GM10266 (cell line): ENCODE results near the gene DDX3X.

ENCODE experiments used
- DNase-seq: peaks from one replicate; pipeline ENCODE4 v3.0.0; 2012; ENCODE audit errors: extremely low spot score
- TF ChIP-seq, protein P1 (sequence below): IDR thresholded peaks from 2 replicates; pipeline ENCODE4 v1.5.1; 2012; ENCODE audit warnings: mild to moderate bottlenecking, low read depth; ENCODE audit not compliant: control insufficient read depth, insufficient read depth; ENCODE audit errors: missing control alignments

Gene DDX3X

DNA sequence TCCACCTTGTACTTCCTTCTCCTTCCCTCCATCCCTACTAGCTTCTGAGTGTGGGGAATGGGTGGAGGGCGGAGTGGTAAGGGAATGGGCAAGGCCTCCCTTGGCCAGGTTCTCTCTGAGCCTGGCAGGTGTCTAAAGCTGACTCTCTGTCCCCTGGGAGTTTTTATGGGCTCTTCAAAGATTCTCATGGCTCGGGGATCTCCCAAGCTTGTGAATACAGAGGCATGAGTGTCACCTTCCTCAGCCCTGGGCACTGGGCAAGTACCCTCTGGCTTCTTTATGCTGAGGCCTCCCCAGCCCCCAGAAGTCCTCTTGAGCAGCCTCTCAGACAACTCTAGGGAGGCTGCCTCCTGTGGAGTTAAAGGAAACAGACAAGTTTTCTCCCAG, 32.5 kb upstream of the DDX3X start:
- TF ChIP-seq, protein P1, sequence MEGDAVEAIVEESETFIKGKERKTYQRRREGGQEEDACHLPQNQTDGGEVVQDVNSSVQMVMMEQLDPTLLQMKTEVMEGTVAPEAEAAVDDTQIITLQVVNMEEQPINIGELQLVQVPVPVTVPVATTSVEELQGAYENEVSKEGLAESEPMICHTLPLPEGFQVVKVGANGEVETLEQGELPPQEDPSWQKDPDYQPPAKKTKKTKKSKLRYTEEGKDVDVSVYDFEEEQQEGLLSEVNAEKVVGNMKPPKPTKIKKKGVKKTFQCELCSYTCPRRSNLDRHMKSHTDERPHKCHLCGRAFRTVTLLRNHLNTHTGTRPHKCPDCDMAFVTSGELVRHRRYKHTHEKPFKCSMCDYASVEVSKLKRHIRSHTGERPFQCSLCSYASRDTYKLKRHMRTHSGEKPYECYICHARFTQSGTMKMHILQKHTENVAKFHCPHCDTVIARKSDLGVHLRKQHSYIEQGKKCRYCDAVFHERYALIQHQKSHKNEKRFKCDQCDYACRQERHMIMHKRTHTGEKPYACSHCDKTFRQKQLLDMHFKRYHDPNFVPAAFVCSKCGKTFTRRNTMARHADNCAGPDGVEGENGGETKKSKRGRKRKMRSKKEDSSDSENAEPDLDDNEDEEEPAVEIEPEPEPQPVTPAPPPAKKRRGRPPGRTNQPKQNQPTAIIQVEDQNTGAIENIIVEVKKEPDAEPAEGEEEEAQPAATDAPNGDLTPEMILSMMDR, result no peak
- DNase-seq, result no peak

DNA sequence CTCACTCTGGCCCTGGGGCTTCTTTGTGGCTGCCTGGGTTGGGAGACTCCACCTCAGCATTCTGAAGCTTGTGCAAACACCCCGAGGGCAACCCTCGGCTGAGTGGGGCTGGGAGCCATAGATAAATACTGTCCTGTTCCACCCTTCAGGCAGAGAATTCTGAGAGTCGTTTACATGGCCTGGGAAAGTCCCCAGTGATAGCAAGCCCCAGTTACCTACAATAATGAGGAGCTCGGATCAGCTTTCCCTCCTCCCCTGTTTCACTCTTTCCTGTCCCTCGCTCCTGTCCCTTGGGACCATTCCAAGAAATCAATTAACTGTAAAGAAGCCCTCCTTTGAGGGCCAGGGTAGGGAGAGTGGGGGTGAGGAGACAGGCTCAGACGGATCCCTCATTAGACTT, 31.6 kb upstream of the DDX3X start:
- no peak for DNase-seq
- TF ChIP-seq, protein P1, result no peak

DNA sequence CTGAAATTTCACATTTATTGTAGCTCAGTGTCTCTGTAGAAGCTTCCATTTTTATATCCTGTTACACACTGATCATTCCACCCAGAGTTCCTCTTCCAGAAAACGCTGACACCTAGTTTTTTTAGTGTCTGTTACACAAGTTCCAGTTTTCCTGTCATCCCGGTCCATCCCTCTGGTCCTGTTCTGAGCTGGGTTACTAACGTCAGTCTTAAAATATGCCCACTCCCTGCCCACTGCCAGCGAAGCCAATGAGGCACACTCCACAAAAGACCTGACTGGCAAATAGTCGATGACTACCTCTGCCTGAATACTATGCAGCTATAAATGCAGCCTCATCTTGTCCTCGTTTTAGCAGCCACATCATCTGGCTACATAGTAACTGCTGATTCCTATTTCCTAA, 30.9 kb upstream of the DDX3X start:
- TF ChIP-seq, protein P1, result no peak
- no peak for DNase-seq

DNA sequence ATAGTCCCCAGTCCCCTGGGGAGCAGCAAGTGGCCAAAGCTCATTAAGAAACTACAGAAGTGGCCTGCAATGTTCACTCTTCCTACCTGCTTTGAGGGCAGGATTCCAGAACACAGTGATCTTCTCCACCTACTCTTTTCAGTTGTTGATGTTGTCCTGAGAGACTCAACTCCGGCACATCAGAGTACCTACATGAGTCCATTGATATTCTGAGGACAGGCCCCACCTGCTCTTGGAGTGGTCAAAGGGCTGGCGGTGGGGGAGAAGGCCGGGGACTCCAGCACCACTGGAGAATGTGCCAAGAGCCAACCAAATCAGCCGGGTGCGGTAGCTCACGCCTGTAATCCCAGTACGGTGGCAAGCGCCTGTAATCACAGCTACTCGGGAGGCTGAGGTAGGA, 29.8 kb upstream of the DDX3X start:
- DNase-seq, result no peak
- TF ChIP-seq, protein P1, result no peak

DNA sequence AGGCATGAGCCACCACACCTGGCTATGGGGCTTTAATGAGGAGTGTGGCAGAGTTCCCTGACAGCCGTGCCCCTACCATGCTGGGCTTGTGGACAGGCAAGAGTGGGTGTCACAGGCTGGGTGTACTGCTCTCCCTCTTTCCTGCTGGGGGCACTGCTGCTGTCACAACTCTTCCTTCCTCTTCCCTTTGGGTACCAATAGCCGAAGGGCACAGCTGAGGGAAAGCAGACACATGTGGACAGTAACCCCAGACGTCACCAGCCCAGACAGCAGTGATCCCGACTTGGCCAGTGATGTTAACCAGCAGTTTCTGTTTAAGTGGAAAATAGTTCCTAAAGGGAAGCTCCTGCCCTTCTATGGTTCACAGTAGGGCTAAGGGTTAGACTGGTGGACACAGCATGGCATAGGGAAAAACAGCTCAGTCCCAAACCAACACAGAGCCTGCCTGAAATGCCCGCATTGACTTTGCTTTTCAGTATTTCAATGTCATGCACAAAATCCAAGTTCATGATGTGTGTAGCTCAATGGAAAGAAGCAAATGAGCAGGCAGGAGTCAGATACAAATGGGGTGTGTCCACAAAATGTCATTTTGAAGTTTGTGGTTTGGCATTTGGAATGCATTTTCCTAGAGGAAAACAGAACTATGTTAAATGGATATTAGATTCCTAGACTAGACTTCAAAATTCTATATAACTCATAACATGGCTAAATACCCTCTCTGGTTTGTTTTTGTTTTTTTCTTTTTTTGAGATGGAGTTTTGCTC, 24.9 kb upstream of the DDX3X start:
- TF ChIP-seq, protein P1, result no peak
- DNase-seq, result no peak

DNA sequence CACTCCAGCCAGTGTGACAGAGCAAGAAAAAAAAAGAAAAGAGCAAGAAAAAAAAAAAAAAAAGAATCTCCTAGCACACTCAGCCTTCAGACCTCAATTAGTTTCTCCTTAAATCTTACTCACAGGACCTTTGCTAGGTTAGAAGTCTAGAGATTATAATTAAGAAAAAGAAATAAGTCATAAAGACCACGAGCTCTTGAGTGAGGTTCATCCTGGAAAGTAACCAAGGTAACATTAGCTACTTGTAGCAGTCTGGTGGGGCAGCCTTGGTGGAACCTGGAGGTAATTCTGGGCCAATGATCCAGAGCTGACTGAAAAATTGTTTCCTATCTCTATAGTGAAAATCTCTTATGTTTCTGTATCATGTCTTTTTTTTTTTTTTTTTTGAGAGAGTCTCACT, 21.2 kb upstream of the DDX3X start:
- no peak for DNase-seq
- TF ChIP-seq, protein P1, result no peak

- TF ChIP-seq, protein P1, result no peak
- no peak for DNase-seq
Observed at GRCh38 chrX:41313419-41313818, 20.5 kb upstream of the DDX3X start.
